Mucosa of descending colon (tissue), 3 donors: ENCODE data around the gene PRTFDC1. TPM values are rescaled to one million over a fixed set of nuclear protein-coding genes. Genes with fewer than 3 reads are reported as not detected.

Source experiments
- ATAC-seq: fragments of 200-7000 bp; cut with Tn5 transposase; one replicate; pipeline ENCODE4 v1.9.1; 2020; ENCODE audit warnings: mild to moderate bottlenecking, moderate library complexity
- DNase-seq, 3 donors: peaks; one replicate each; pipeline ENCODE4 v3.0.0-alpha.2; 2020
- H3K36me3 ChIP-seq: fragments of 200-600 bp; one replicate; pipeline ENCODE4 v1.8.0; 2021; ENCODE audit warnings: low read depth, mild to moderate bottlenecking
- H3K4me1 ChIP-seq: fragments of 200-600 bp; one replicate; pipeline ENCODE4 v1.8.0; 2021; ENCODE audit warnings: low read depth, mild to moderate bottlenecking
- H3K4me3 ChIP-seq: fragments of 200-600 bp; one replicate; pipeline ENCODE4 v1.8.0; 2021; ENCODE audit warnings: mild to moderate bottlenecking
- H3K9me3 ChIP-seq: fragments of 200-600 bp; one replicate; pipeline ENCODE4 v1.8.0; 2021; ENCODE audit warnings: mild to moderate bottlenecking
- CTCF ChIP-seq: fragments of 200-600 bp; IDR thresholded peaks from one replicate; pipeline ENCODE4 v1.8.0; 2022; ENCODE audit warnings: antibody characterized with exemption, mild to moderate bottlenecking
- intact Hi-C, 2 donors: fragments of 100-400 bp; cut with DNase I in 1 of 2; cut with micrococcal nuclease in 1 of 2; formaldehyde crosslinking; loops; one replicate each; pipeline versions ENCODE4 v1.11.0 to v1.11.1; 2022; cut with DNase I, micrococcal nuclease
- total RNA-seq, 3 donors: library from RNA; stranded (reverse); fragmentation: NEBNext Ultra II Directional in 2 of 3; extraction: Animal tissue kit (Norgen Biotek cat#: 25700) in 2 of 3; gene quantifications; one replicate each; pipeline versions ENCODE4 v1.2.1 to v1.2.4, GENCODE V29; 2021 to 2023
- donor health status: DM: no; HTN: no; CAD: no; lungs with moderate emphysema.
- donor health status: DM: no; HTN: no; CAD: no.
- donor health status: DM: no; HTN: yes; CAD: no.

Gene PRTFDC1
- total RNA-seq, 3 donors from 2014 or later = 6.1 to 11.9 (median 6.9) TPM

- Histone ChIP-seq H3K4me3 (no peak overlapping the region), H3K36me3 (no peaks in the 10 kb centered on the region), H3K4me1 (no peaks in the 10 kb centered on the region), H3K9me3 (no peaks in the 10 kb centered on the region)
- DNase-seq = no peak
- intact Hi-C loops = no loop called here
- TF ChIP-seq CTCF = no peak
- no peak for ATAC-seq
Observed at GRCh38 chr10:24991298-24991697, 38.9 kb upstream of the PRTFDC1 start.

- Histone ChIP-seq H3K4me3 (no peak overlapping the region), H3K4me1 (no peaks in the 10 kb centered on the region), H3K36me3 (no peaks in the 10 kb centered on the region), H3K9me3 (no peaks in the 10 kb centered on the region)
- TF ChIP-seq CTCF = no peak
- ATAC-seq (no peak), DNase-seq (no peak)
- intact Hi-C loops = no loop called here
Observed at GRCh38 chr10:24989867-24990266, 37.5 kb upstream of the PRTFDC1 start.

- ATAC-seq = no peak
Observed at GRCh38 chr10:24988831-24989640, 36.6 kb upstream of the PRTFDC1 start.

GRCh38 chr10:24984906-24985305, 32.5 kb upstream of the PRTFDC1 start:
- intact Hi-C loops = no loop called here
- no peak for TF ChIP-seq CTCF

More at GRCh38 chr10:24988831-24989640, 36.6 kb upstream of the PRTFDC1 start:
- Histone ChIP-seq H3K4me3 (no peak overlapping the region), H3K4me1 (no peaks in the 10 kb centered on the region), H3K9me3 (no peaks in the 10 kb centered on the region), H3K36me3 (no peaks in the 10 kb centered on the region)
- no peak for DNase-seq
- intact Hi-C loops = no loop called here
- no peak for TF ChIP-seq CTCF

GRCh38 chr10:24983946-24984345, 31.5 kb upstream of the PRTFDC1 start:
- H3K4me1 ChIP-seq = no peaks in the 10 kb centered on the region
- no peaks in the 10 kb centered on the region for H3K36me3 ChIP-seq
- DNase-seq (no peak), ATAC-seq (no peak)
- no peaks in the 10 kb centered on the region for H3K9me3 ChIP-seq
- intact Hi-C loops = no loop called here
- H3K4me3 ChIP-seq = no peak overlapping the region
- TF ChIP-seq CTCF = no peak

More at GRCh38 chr10:24984906-24985305, 32.5 kb upstream of the PRTFDC1 start:
- Histone ChIP-seq H3K4me3 (no peak overlapping the region), H3K36me3 (no peaks in the 10 kb centered on the region), H3K4me1 (no peaks in the 10 kb centered on the region), H3K9me3 (no peaks in the 10 kb centered on the region)
- no peak for DNase-seq
- ATAC-seq = no peak
